ENCODE results near the gene SPDYA. TPM values are rescaled to one million over a fixed set of nuclear protein-coding genes. Genes with fewer than 3 reads are reported as not detected.

The SPDYA gene
- total and polyA plus RNA-seq, 4 experiments from 2014 or later = 0.14 to 4.9 (median 4.5) TPM; not detected in 1

DNA sequence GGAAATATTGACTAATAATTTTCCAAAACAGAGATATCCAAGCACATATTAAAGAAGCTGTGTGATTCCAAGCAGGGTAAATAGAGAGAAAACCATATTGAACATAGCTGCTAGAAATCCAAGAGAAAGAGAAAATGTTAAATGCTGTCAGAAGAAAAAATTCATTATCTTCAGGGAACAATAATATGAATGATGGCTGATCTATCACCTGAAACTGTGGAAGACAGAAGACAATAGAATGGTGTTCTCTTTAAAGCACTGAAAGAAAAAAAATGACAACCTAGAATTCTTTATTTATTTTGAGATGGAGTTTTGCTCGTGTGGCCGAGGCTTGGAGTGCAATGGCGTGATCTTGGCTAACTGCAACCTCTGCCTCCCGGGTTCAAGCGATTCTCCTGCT is 41.7 kb upstream of the SPDYA start:
- no peak overlapping the region for H3K4me3 ChIP-seq (ENCODE audit: low read length in 2 of 2)
- no peaks in the 10 kb centered on the region for H3K27me3 ChIP-seq (ENCODE audit: insufficient read depth, low read length)
- Mint-ChIP-seq H3K4me3 (peak overlapping the region in 4 of 8 donors; percentile 19 to 47 (median 26)), H3K4me1 (peaks cover 63 to 95% (median 78%) of the 10 kb centered on the region in 4 donors), H3K9me3 (no peaks in the 10 kb centered on the region), H3K27me3 (no peaks in the 10 kb centered on the region), H3K27ac (peak overlapping the region in 5 of 7 donors; percentile 15 to 81 (median 62)), H3K36me3 (peaks cover 5 to 20% of the 10 kb centered on the region in 2 donors)
- H3K9me3 ChIP-seq (ENCODE audit: control insufficient read depth in 1 of 2, low read length in 2 of 2) = no peaks in the 10 kb centered on the region
- POLR2A ChIA-PET (ENCODE audit: partially characterized antibody) = interaction anchor here (1.1 kb wide), 1 partner anchor 17 kb away, joined by 3 read pairs; the partner anchor contains the start of gene PPP1CB
- CTCF ChIA-PET (ENCODE audit: partially characterized antibody) = interaction anchor here (4.4 kb wide), 1 partner anchor 174 kb away, joined by 18 read pairs; no protein-coding TSS in a partner anchor
- no peak for DNase-seq
- H3K36me3 ChIP-seq (ENCODE audit: insufficient read depth, low read length) = no peaks in the 10 kb centered on the region
- no peak overlapping the region for H3K27ac ChIP-seq (ENCODE audit: low read depth, low read length)
- peaks cover 84% of the 10 kb centered on the region for H3K4me1 ChIP-seq (ENCODE audit: insufficient read depth, low read length)
- intact Hi-C loops (cut with micrococcal nuclease) = no loop called here

DNA sequence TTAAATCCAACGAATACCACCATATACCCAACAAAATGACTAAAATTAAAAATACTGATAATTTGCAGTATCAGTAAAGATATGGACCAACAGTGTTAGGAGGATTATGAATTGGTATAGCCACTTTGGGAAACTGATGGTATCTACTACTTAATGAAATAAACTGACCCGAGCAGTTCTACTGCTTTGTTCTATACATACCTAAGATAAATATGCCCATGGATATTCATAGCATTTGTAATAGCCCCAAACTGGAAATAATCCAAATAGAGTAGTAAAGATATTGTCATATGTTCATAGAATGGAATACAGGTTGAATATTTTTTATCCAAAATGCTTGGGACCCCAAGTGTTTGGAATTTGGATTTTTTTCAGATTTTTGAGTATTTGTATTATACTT is 38.3 kb upstream of the SPDYA start:
- Histone ChIP-seq H3K9me3 (ENCODE audit: control insufficient read depth in 1 of 2, low read length in 2 of 2) (no peaks in the 10 kb centered on the region), H3K27me3 (ENCODE audit: insufficient read depth, low read length) (no peaks in the 10 kb centered on the region), H3K36me3 (ENCODE audit: insufficient read depth, low read length) (peaks cover 6% of the 10 kb centered on the region), H3K27ac (ENCODE audit: low read depth, low read length) (no peak overlapping the region), H3K4me1 (ENCODE audit: insufficient read depth, low read length) (peaks cover 51% of the 10 kb centered on the region), H3K4me3 (ENCODE audit: low read length in 2 of 2) (no peak overlapping the region)
- Mint-ChIP-seq H3K4me3 (peak overlapping the region in 3 of 8 donors; percentile 3 to 16 (median 15)), H3K9me3 (no peaks in the 10 kb centered on the region), H3K27ac (peak overlapping the region in 2 of 7 donors; percentile 56 to 86), H3K36me3 (peaks cover 5 to 26% of the 10 kb centered on the region in 2 donors), H3K27me3 (no peaks in the 10 kb centered on the region), H3K4me1 (peaks cover 54 to 83% (median 72%) of the 10 kb centered on the region in 4 donors)
- ChIA-PET POLR2A (ENCODE audit: partially characterized antibody) (no interaction called here), CTCF (ENCODE audit: partially characterized antibody) (no interaction called here)
- no peak for DNase-seq
- intact Hi-C loops (cut with micrococcal nuclease) = no loop called here

DNA sequence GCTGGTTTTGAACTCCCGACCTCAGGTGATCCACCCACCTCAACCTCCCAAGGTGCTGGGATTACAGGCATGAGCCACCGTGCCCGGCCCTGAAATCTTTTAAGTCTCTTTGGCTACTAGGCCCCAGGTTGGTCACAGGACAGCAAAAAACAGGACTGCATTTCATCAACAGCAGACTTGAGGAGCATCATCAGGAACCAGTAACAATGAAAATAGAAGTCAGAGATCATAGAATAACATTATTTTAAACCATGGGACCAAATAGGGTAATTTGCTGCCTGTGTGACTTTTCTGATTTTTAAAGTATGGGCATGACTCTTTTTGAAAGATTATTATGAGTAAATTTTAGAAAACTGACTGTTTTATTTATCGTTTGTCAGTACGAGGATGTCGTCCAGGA is 34.2 kb upstream of the SPDYA start:
- Histone ChIP-seq H3K9me3 (ENCODE audit: control insufficient read depth in 1 of 2, low read length in 2 of 2) (no peaks in the 10 kb centered on the region), H3K27me3 (ENCODE audit: insufficient read depth, low read length) (no peaks in the 10 kb centered on the region), H3K4me3 (ENCODE audit: low read length in 2 of 2) (no peak overlapping the region), H3K27ac (ENCODE audit: low read depth, low read length) (no peak overlapping the region), H3K36me3 (ENCODE audit: insufficient read depth, low read length) (peaks cover 42% of the 10 kb centered on the region), H3K4me1 (ENCODE audit: insufficient read depth, low read length) (peaks cover 25% of the 10 kb centered on the region)
- no peaks in the 10 kb centered on the region for H3K9me3 Mint-ChIP-seq
- DNase-seq = no peak
- no peaks in the 10 kb centered on the region for H3K27me3 Mint-ChIP-seq
- H3K4me3 Mint-ChIP-seq = no peak overlapping the region
- ChIA-PET CTCF (ENCODE audit: partially characterized antibody) (interaction anchor here (1.5 to 4.0 kb wide), 2 partner anchors 182 to 210 kb away, joined by 3 to 26 read pairs; no protein-coding TSS in a partner anchor), POLR2A (ENCODE audit: partially characterized antibody) (no interaction called here)
- peaks cover 26 to 50% (median 42%) of the 10 kb centered on the region in 4 donors for H3K4me1 Mint-ChIP-seq
- peaks cover 22 to 56% of the 10 kb centered on the region in 2 donors for H3K36me3 Mint-ChIP-seq
- intact Hi-C loops (cut with micrococcal nuclease) = no loop called here
- peak overlapping the region in 3 of 7 donors; percentile 19 to 68 (median 46) for H3K27ac Mint-ChIP-seq

DNA sequence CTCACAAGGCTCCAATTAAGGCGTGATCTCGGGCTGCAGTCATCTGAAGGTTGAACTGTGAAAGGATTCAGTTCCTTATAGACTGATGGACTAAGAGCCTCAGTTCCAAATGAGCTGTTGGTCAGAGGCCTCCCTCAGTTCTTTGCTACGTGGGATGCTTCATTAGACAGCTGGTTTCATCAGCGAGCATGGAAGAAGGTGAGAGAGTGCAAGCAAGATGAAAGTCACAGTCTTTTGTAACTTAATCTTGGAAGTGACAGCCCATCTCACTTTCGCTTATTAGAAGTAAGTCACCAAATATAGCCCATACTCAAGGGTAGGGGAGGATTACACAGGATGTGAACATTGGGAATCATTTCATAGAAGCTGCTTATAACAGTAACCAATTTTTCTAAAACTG is 32.2 kb upstream of the SPDYA start:
- CTCF ChIA-PET (ENCODE audit: partially characterized antibody) = interaction anchor here (0.9 kb wide), 1 partner anchor 184 kb away, joined by 3 read pairs; no protein-coding TSS in a partner anchor

DNA sequence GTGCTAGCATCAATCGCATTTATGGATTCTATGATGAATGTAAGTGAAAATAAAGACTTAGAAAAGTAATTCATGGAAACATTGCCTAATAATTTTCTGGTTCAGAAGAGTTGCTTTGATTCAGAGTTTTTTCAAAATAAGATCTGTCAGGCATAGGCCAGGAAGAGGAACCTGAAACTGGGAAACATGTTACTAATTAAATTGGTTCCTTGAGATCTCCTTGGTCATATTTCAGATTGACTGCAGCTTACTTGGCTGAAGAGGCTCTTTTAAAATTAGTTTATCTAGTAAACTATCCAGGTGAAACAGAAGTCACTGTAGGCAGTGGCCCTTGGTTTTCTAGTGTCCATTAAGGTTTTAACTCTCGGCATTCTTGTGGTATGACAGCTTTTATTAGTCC is 31.6 kb upstream of the SPDYA start:
- no peak overlapping the region for H3K27ac ChIP-seq (ENCODE audit: low read depth, low read length)
- Mint-ChIP-seq H3K36me3 (peaks cover 33 to 71% of the 10 kb centered on the region in 2 donors), H3K4me1 (peaks cover 11 to 30% (median 25%) of the 10 kb centered on the region in 4 donors), H3K27ac (peak overlapping the region in 1 of 7 donors; percentile 30), H3K27me3 (no peaks in the 10 kb centered on the region), H3K4me3 (no peak overlapping the region), H3K9me3 (no peaks in the 10 kb centered on the region)
- H3K9me3 ChIP-seq (ENCODE audit: control insufficient read depth in 1 of 2, low read length in 2 of 2) = no peaks in the 10 kb centered on the region
- intact Hi-C loops (cut with micrococcal nuclease) = no loop called here
- ChIA-PET CTCF (ENCODE audit: partially characterized antibody) (interaction anchor here (0.9 kb wide), 1 partner anchor 185 kb away, joined by 3 read pairs; no protein-coding TSS in a partner anchor), POLR2A (ENCODE audit: partially characterized antibody) (no interaction called here)
- H3K27me3 ChIP-seq (ENCODE audit: insufficient read depth, low read length) = no peaks in the 10 kb centered on the region
- H3K4me1 ChIP-seq (ENCODE audit: insufficient read depth, low read length) = peaks cover 7% of the 10 kb centered on the region
- H3K4me3 ChIP-seq (ENCODE audit: low read length in 2 of 2) = no peak overlapping the region
- no peak for DNase-seq
- peaks cover 58% of the 10 kb centered on the region for H3K36me3 ChIP-seq (ENCODE audit: insufficient read depth, low read length)

More for the DNA sequence above, 32.2 kb upstream of the SPDYA start:
- Histone ChIP-seq H3K27me3 (ENCODE audit: insufficient read depth, low read length) (no peaks in the 10 kb centered on the region), H3K4me1 (ENCODE audit: insufficient read depth, low read length) (peaks cover 8% of the 10 kb centered on the region), H3K36me3 (ENCODE audit: insufficient read depth, low read length) (peaks cover 58% of the 10 kb centered on the region), H3K27ac (ENCODE audit: low read depth, low read length) (no peak overlapping the region), H3K9me3 (ENCODE audit: control insufficient read depth in 1 of 2, low read length in 2 of 2) (no peaks in the 10 kb centered on the region), H3K4me3 (ENCODE audit: low read length in 2 of 2) (no peak overlapping the region)
- Mint-ChIP-seq H3K27me3 (no peaks in the 10 kb centered on the region), H3K4me1 (peaks cover 16 to 36% (median 30%) of the 10 kb centered on the region in 4 donors), H3K9me3 (no peaks in the 10 kb centered on the region), H3K27ac (peak overlapping the region in 2 of 7 donors; percentile 30 to 68), H3K36me3 (peaks cover 33 to 68% of the 10 kb centered on the region in 2 donors), H3K4me3 (no peak overlapping the region)
- POLR2A ChIA-PET (ENCODE audit: partially characterized antibody) = interaction anchor here (0.8 kb wide), 1 partner anchor 27 kb away, joined by 3 read pairs; the partner anchor contains the start of gene PPP1CB
- no peak for DNase-seq
- intact Hi-C loops (cut with micrococcal nuclease) = no loop called here

DNA sequence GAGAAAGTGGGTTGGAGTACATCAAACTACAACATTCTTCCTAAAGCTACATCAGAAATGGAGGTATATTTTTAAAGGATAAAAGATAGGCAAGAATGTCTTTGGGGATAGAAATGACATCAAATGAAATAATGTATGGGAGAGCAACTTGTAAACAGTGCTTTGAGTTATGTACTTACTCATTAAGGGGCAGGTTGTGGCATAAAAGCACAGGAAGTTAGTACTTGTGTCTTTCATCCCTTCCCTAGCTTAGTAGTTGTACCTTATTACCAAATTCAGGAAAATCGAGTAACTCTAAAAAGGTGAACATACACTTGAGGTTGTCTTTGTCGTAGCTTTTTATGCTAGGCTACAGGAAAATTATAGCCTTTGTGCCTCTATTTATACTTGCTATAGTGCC is 30.1 kb upstream of the SPDYA start:
- no peaks in the 10 kb centered on the region for H3K27me3 ChIP-seq (ENCODE audit: insufficient read depth, low read length)
- Mint-ChIP-seq H3K4me1 (peaks cover 10 to 19% (median 15%) of the 10 kb centered on the region in 4 donors), H3K36me3 (peaks cover 33 to 76% of the 10 kb centered on the region in 2 donors), H3K27ac (peak overlapping the region in 2 of 7 donors; percentile 11 to 46), H3K9me3 (no peaks in the 10 kb centered on the region), H3K4me3 (no peak overlapping the region), H3K27me3 (no peaks in the 10 kb centered on the region)
- no peak for DNase-seq
- ChIA-PET POLR2A (ENCODE audit: partially characterized antibody) (interaction anchor here (1.3 kb wide), 1 partner anchor 213 kb away, joined by 5 read pairs; no protein-coding TSS in a partner anchor), CTCF (ENCODE audit: partially characterized antibody) (interaction anchor here (0.9 to 1.3 kb wide), 2 partner anchors 9 to 186 kb away, joined by 3 to 5 read pairs; no protein-coding TSS in a partner anchor)
- intact Hi-C loops (cut with micrococcal nuclease) = no loop called here
- peaks cover 7% of the 10 kb centered on the region for H3K4me1 ChIP-seq (ENCODE audit: insufficient read depth, low read length)
- no peaks in the 10 kb centered on the region for H3K9me3 ChIP-seq (ENCODE audit: control insufficient read depth in 1 of 2, low read length in 2 of 2)
- no peak overlapping the region for H3K4me3 ChIP-seq (ENCODE audit: low read length in 2 of 2)
- peaks cover 63% of the 10 kb centered on the region for H3K36me3 ChIP-seq (ENCODE audit: insufficient read depth, low read length)
- no peak overlapping the region for H3K27ac ChIP-seq (ENCODE audit: low read depth, low read length)

DNA sequence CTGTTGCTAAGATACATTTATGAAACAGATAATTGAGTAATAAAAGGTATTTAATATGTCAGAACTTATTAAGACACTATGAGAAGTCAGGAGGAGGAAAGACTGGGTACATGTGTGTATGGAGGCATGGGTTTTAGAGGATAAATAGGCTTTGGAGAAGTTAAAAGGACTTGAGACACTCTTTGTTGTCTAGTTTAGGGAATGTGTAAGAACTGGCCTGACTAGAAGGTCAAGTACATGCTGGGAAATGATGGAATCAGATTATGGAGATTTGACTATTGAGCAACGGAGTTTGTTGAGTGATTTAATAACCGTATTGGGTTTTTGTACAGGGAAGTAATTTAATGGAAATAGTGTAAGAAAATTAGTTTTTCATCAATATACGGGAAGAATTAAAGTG is 28.2 kb upstream of the SPDYA start:
- POLR2A ChIA-PET (ENCODE audit: partially characterized antibody) = no interaction called here
- intact Hi-C loops (cut with micrococcal nuclease) = no loop called here
- H3K9me3 ChIP-seq (ENCODE audit: control insufficient read depth in 1 of 2, low read length in 2 of 2) = no peaks in the 10 kb centered on the region
- no peak overlapping the region for H3K27ac ChIP-seq (ENCODE audit: low read depth, low read length)
- Mint-ChIP-seq H3K9me3 (peaks cover 0 to 2% (median 0%) of the 10 kb centered on the region in 8 donors), H3K4me1 (peaks cover 4 to 11% (median 8%) of the 10 kb centered on the region in 4 donors), H3K36me3 (peaks cover 39 to 73% of the 10 kb centered on the region in 2 donors), H3K27ac (peak overlapping the region in 4 of 7 donors; percentile 6 to 92 (median 64)), H3K27me3 (no peaks in the 10 kb centered on the region), H3K4me3 (no peak overlapping the region)
- H3K36me3 ChIP-seq (ENCODE audit: insufficient read depth, low read length) = peaks cover 62% of the 10 kb centered on the region
- no peaks in the 10 kb centered on the region for H3K27me3 ChIP-seq (ENCODE audit: insufficient read depth, low read length)
- no peak for DNase-seq
- CTCF ChIA-PET (ENCODE audit: partially characterized antibody) = interaction anchor here (1.4 to 2.5 kb wide), 2 partner anchors 188 to 216 kb away, joined by 10 read pairs; no protein-coding TSS in a partner anchor
- no peak overlapping the region for H3K4me3 ChIP-seq (ENCODE audit: low read length in 2 of 2)
- peaks cover 7% of the 10 kb centered on the region for H3K4me1 ChIP-seq (ENCODE audit: insufficient read depth, low read length)

Measured in CD4-positive, alpha-beta memory T cell (primary cell).